Liver (tissue), 9 donors: ENCODE measurements around the gene C14orf180. TPM values are rescaled to one million over a fixed set of nuclear protein-coding genes. Genes with fewer than 3 reads are reported as not detected.

Experiments used
- DNase-seq: peaks from one replicate; pipeline ENCODE4 v3.0.0-alpha.2; 2017; ENCODE audit warnings: low spot score
- H3K27ac ChIP-seq, 2 donors: one replicate each; pipeline ENCODE4 v1.7.0; 2013; ENCODE audit warnings: inconsistent platforms in 2 of 2, low read length in 2 of 2, control low read depth in 1 of 2, low read depth in 1 of 2, mild to moderate bottlenecking in 1 of 2
- H3K27me3 ChIP-seq, 4 donors: one replicate each; pipeline versions ENCODE4 v1.6.1 to v1.7.0; 2013; ENCODE audit warnings: low read length in 3 of 4, inconsistent platforms in 1 of 4, mild to moderate bottlenecking in 1 of 4, moderate library complexity in 1 of 4; ENCODE audit not compliant: control insufficient read depth in 4 of 4, insufficient read depth in 4 of 4
- H3K36me3 ChIP-seq, 4 donors: one replicate each; pipeline versions ENCODE4 v1.6.1 to v1.7.0; 2013; ENCODE audit warnings: low read length in 3 of 4, mild to moderate bottlenecking in 3 of 4, low read depth in 1 of 4, moderate library complexity in 1 of 4; ENCODE audit not compliant: control insufficient read depth in 4 of 4, insufficient read depth in 3 of 4
- H3K4me1 ChIP-seq, 4 donors: one replicate each; pipeline versions ENCODE4 v1.6.1 to v1.7.0; 2013; ENCODE audit warnings: low read length in 3 of 4, mild to moderate bottlenecking in 3 of 4, moderate library complexity in 1 of 4; ENCODE audit not compliant: control insufficient read depth in 4 of 4, insufficient read depth in 4 of 4
- H3K4me3 ChIP-seq, 3 donors: one replicate each; pipeline versions ENCODE4 v1.6.1 to v1.7.0; 2013; ENCODE audit warnings: low read length in 3 of 3, control low read depth in 1 of 3, low read depth in 1 of 3, mild to moderate bottlenecking in 1 of 3
- H3K9ac ChIP-seq, 2 donors: one replicate each; pipeline ENCODE4 v1.7.0; 2013; ENCODE audit warnings: low read length in 2 of 2, mild to moderate bottlenecking in 2 of 2, moderate library complexity in 2 of 2, control low read depth in 1 of 2, low read depth in 1 of 2
- H3K9me3 ChIP-seq, 4 donors: one replicate each; pipeline versions ENCODE4 v1.6.1 to v1.7.0; 2013; ENCODE audit warnings: low read length in 3 of 4; ENCODE audit not compliant: control insufficient read depth in 4 of 4
- ATF3 ChIP-seq: IDR thresholded peaks from 2 replicates; pipeline ENCODE4 v1.6.1; 2016; ENCODE audit warnings: antibody characterized with exemption
- CTCF ChIP-seq: fragments of 150-350 bp; IDR thresholded peaks from 2 replicates; pipeline ENCODE4 v1.5.1; 2017; ENCODE audit warnings: improper control_type of control experiment, low read depth, low read length; ENCODE audit not compliant: missing input control
- FOXA1 ChIP-seq: IDR thresholded peaks from 2 replicates; pipeline ENCODE4 v1.6.1; 2016; ENCODE audit warnings: antibody characterized with exemption
- FOXA2 ChIP-seq: IDR thresholded peaks from 2 replicates; pipeline ENCODE4 v1.6.1; 2016; ENCODE audit warnings: antibody characterized with exemption
- HNF4A ChIP-seq, 2 donors: conservative IDR thresholded peaks; 2 replicates each; pipeline ENCODE4 v1.6.1; 2016; ENCODE audit warnings: antibody characterized with exemption in 2 of 2, mild to moderate bottlenecking in 2 of 2
- HNF4G ChIP-seq: IDR thresholded peaks from 2 replicates; pipeline ENCODE4 v1.6.1; 2016; ENCODE audit warnings: antibody characterized with exemption
- MAX ChIP-seq: IDR thresholded peaks from 2 replicates; pipeline ENCODE4 v1.6.1; 2016; ENCODE audit warnings: antibody characterized with exemption
- NR2F2 ChIP-seq: IDR thresholded peaks from 2 replicates; pipeline ENCODE4 v1.6.1; 2016; ENCODE audit warnings: antibody characterized with exemption
- RAD21 ChIP-seq, 2 donors: IDR thresholded peaks; 2 replicates each; pipeline ENCODE4 v1.6.1; 2016; ENCODE audit warnings: antibody characterized with exemption in 2 of 2, mild to moderate bottlenecking in 2 of 2
- REST ChIP-seq: IDR thresholded peaks from 2 replicates; pipeline ENCODE4 v1.6.1; 2016; ENCODE audit warnings: antibody characterized with exemption, mild to moderate bottlenecking
- RXRA ChIP-seq, 2 donors: IDR thresholded peaks; 2 replicates each; pipeline ENCODE4 v1.6.1; 2017 to 2018; ENCODE audit warnings: antibody characterized with exemption in 2 of 2, mild to moderate bottlenecking in 1 of 2
- SP1 ChIP-seq: IDR thresholded peaks from 2 replicates; pipeline ENCODE4 v1.6.1; 2018; ENCODE audit warnings: antibody characterized with exemption, mild to moderate bottlenecking
- TAF1 ChIP-seq: conservative IDR thresholded peaks from 2 replicates; pipeline ENCODE4 v1.6.1; 2016; ENCODE audit warnings: antibody characterized with exemption, mild to moderate bottlenecking
- YY1 ChIP-seq: IDR thresholded peaks from 2 replicates; pipeline ENCODE4 v1.6.1; 2016; ENCODE audit warnings: antibody characterized with exemption, mild to moderate bottlenecking
- WGBS: extraction: QIAGEN DNeasy Blood & Tissue Kit; methylation state at CpG from one replicate; pipeline ENCODE4 v1.1.7; 2013; 5-methylcytosine and 5-hydroxymethylcytosine counted together
- polyA plus RNA-seq, 2 donors: library from polyadenylated mRNA; stranded (reverse) in 1 of 2; unstranded in 1 of 2; fragments of 200-250 nt in 1 of 2; fragments of >200 nt in 1 of 2; fragmentation: Nextera tagmentation in 1 of 2; extraction: Ambion mirVana in 1 of 2; gene quantifications; one replicate each; pipeline versions ENCODE4 v1.2.1 to v1.2.3, GENCODE V29; 2013 to 2015
- total RNA-seq, 2 donors: library from RNA; depleted of rRNA; stranded (reverse); fragments of >200 nt; gene quantifications; one replicate each; pipeline ENCODE4 v1.2.3, GENCODE V29; 2014
- donor health status: healthy.
- donor health status: healthy.
- donor health status: healthy.
- donor health status: healthy.
- donor health status: healthy.

The C14orf180 gene
- total and polyA plus RNA-seq, 4 donors, result 0.09 to 4.0 (median 2.9) TPM

- Histone ChIP-seq H3K9ac (no peak overlapping the region), H3K36me3 (no peaks in the 10 kb centered on the region), H3K27me3 (peaks cover 0 to 5% (median 0%) of the 10 kb centered on the region in 4 donors), H3K4me1 (no peaks in the 10 kb centered on the region), H3K27ac (no peak overlapping the region), H3K4me3 (no peak overlapping the region), H3K9me3 (peaks cover 0 to 3% (median under 1%) of the 10 kb centered on the region in 4 donors)
- TF ChIP-seq HNF4G, result no peak
- no peak for TF ChIP-seq NR2F2
- TF ChIP-seq RAD21 (IDR thresholded peaks at IDR 0.05), result no peak
- no peak for TF ChIP-seq ATF3
- TF ChIP-seq TAF1, result no peak
- no peak for TF ChIP-seq HNF4A (conservative IDR thresholded peaks at IDR 0.05)
- no peak for TF ChIP-seq FOXA2
- no peak for TF ChIP-seq MAX
- no peak for TF ChIP-seq YY1
- no peak for TF ChIP-seq REST
- no peak for TF ChIP-seq RXRA (IDR thresholded peaks at IDR 0.05)
- no peak for TF ChIP-seq SP1
- TF ChIP-seq FOXA1, result no peak
- DNase-seq, result no peak
- WGBS, result 71% methylated on average over 8 of the region's 8 CpGs
Observed at GRCh38 chr14:104536942-104537612, 42.5 kb upstream of the C14orf180 start.

- H3K4me3 ChIP-seq, result no peak overlapping the region
- DNase-seq, result no peak
- no peaks in the 10 kb centered on the region for H3K4me1 ChIP-seq
- H3K27me3 ChIP-seq, result peaks cover 0 to 5% (median 0%) of the 10 kb centered on the region in 4 donors
- 64% methylated on average over 3 of the region's 3 CpGs for WGBS
- no peak overlapping the region for H3K27ac ChIP-seq
- TF ChIP-seq ATF3, result no peak
- no peaks in the 10 kb centered on the region for H3K36me3 ChIP-seq
- peaks cover 0 to 3% (median under 1%) of the 10 kb centered on the region in 4 donors for H3K9me3 ChIP-seq
- no peak overlapping the region for H3K9ac ChIP-seq
Observed at GRCh38 chr14:104537613-104537988, 42.0 kb upstream of the C14orf180 start.

GRCh38 chr14:104541905-104542465 lies 37.6 kb upstream of the C14orf180 start:
- H3K9me3 ChIP-seq, result no peaks in the 10 kb centered on the region
- WGBS, result 70% methylated on average over 11 of the region's 11 CpGs
- no peak overlapping the region for H3K27ac ChIP-seq
- no peak for DNase-seq
- H3K4me1 ChIP-seq, result no peaks in the 10 kb centered on the region
- H3K4me3 ChIP-seq, result no peak overlapping the region
- peaks cover 0 to 5% (median 2%) of the 10 kb centered on the region in 4 donors for H3K27me3 ChIP-seq
- no peaks in the 10 kb centered on the region for H3K36me3 ChIP-seq
- H3K9ac ChIP-seq, result no peak overlapping the region
- TF ChIP-seq CTCF (no peak), RXRA (IDR thresholded peaks at IDR 0.05) (no peak), TAF1 (no peak), RAD21 (IDR thresholded peaks at IDR 0.05) (no peak), ATF3 (no peak), REST (no peak), SP1 (no peak)
